Suprapubic skin (tissue), 4 donors: ENCODE data around the gene SYDE1.

ENCODE experiments used
- EP300 ChIP-seq: sonication (generic); formaldehyde crosslinking; IDR thresholded peaks from one replicate; pipeline ENCODE4 v1.6.1; 2017; ENCODE audit warnings: antibody characterized with exemption
- POLR2A ChIP-seq, 2 donors: fragments of 450-650 bp; IDR thresholded peaks; one replicate each; pipeline ENCODE4 v1.6.1; 2017; ENCODE audit warnings: antibody characterized with exemption in 2 of 2, mild to moderate bottlenecking in 2 of 2, moderate library complexity in 2 of 2
- POLR2AphosphoS5 ChIP-seq, 3 donors: sonication (generic); formaldehyde crosslinking; IDR thresholded peaks; one replicate each; pipeline ENCODE4 v1.6.1; 2017; ENCODE audit warnings: antibody characterized with exemption in 3 of 3
- TF ChIP-seq, protein P1 (sequence below), 2 donors: fragments of 200-600 bp in 1 of 2; fragments of 450-650 bp in 1 of 2; sonication (generic) in 1 of 2; IDR thresholded peaks; one replicate each; pipeline ENCODE4 v1.5.1; 2016 to 2019; ENCODE audit warnings: antibody characterized with exemption in 2 of 2, mild to moderate bottlenecking in 1 of 2, moderate library complexity in 1 of 2

DNA sequence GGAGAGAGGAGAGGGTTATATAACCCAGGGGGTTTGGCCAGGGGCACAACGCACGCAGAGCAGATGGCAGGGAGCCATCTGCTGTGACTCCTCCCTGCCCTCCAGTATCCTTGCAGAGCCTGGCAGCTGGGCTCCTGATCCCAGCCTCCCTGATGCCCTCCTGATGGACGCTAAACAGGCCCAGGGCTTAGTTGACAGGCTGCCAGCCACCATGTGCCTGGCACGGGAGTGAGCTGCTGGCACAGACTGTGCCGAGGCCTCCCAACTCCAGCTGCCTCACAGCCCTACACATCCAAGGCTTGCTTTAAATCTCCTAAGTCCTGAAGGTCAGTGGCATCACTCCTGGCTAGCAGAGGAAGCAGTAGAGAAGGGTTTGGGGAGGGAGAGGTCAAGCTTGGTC, 16.7 kb downstream of the SYDE1 start:
- TF ChIP-seq POLR2A (IDR thresholded peaks at IDR 0.05) (no peak), POLR2AphosphoS5 (IDR thresholded peaks at IDR 0.05) (no peak), EP300 (no peak)
- TF ChIP-seq, protein P1, sequence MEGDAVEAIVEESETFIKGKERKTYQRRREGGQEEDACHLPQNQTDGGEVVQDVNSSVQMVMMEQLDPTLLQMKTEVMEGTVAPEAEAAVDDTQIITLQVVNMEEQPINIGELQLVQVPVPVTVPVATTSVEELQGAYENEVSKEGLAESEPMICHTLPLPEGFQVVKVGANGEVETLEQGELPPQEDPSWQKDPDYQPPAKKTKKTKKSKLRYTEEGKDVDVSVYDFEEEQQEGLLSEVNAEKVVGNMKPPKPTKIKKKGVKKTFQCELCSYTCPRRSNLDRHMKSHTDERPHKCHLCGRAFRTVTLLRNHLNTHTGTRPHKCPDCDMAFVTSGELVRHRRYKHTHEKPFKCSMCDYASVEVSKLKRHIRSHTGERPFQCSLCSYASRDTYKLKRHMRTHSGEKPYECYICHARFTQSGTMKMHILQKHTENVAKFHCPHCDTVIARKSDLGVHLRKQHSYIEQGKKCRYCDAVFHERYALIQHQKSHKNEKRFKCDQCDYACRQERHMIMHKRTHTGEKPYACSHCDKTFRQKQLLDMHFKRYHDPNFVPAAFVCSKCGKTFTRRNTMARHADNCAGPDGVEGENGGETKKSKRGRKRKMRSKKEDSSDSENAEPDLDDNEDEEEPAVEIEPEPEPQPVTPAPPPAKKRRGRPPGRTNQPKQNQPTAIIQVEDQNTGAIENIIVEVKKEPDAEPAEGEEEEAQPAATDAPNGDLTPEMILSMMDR (IDR thresholded peaks at IDR 0.05): no peak
